ENCODE data around the gene TMEM106B.
"Not testable (repeated sequence)": the region's sequence is repeated elsewhere in the genome, so short reads cannot be mapped to it uniquely, and the experiment has no call there.

The TMEM106B gene

GRCh38 chr7:12220389-12221046, 9.4 kb downstream of the TMEM106B start:
- no peak for DNase-seq (ENCODE audit: extremely low read depth, low read depth)

DNA sequence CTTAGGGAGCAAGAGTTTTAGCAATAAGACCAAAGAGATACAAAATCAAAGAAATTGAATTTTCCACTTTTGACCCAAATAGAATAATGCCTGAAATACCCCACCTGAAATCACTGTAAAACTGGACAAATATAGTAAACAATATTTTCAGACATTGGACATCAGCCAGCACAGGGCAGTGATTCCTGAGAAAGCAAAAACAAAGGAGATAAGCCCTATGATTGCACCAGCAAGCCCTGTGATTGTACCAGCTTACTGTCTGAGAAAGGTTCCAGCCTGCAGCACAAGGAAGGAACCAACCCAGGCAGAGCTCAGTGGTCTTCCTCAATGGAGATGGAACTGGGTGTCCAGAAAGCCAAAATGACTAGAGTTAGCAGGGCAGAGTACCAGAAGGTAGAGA, 10.3 kb downstream of the TMEM106B start:
- DNase-seq (ENCODE audit: extremely low read depth, low read depth) = no peak
- TF ChIP-seq, protein P1, sequence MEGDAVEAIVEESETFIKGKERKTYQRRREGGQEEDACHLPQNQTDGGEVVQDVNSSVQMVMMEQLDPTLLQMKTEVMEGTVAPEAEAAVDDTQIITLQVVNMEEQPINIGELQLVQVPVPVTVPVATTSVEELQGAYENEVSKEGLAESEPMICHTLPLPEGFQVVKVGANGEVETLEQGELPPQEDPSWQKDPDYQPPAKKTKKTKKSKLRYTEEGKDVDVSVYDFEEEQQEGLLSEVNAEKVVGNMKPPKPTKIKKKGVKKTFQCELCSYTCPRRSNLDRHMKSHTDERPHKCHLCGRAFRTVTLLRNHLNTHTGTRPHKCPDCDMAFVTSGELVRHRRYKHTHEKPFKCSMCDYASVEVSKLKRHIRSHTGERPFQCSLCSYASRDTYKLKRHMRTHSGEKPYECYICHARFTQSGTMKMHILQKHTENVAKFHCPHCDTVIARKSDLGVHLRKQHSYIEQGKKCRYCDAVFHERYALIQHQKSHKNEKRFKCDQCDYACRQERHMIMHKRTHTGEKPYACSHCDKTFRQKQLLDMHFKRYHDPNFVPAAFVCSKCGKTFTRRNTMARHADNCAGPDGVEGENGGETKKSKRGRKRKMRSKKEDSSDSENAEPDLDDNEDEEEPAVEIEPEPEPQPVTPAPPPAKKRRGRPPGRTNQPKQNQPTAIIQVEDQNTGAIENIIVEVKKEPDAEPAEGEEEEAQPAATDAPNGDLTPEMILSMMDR (IDR thresholded peaks at IDR 0.05; ENCODE audit: low read depth, low read length) = no peak

More at GRCh38 chr7:12220389-12221046, 9.4 kb downstream of the TMEM106B start:
- TF ChIP-seq, protein P1 (IDR thresholded peaks at IDR 0.05; ENCODE audit: low read depth, low read length) = no peak

DNA sequence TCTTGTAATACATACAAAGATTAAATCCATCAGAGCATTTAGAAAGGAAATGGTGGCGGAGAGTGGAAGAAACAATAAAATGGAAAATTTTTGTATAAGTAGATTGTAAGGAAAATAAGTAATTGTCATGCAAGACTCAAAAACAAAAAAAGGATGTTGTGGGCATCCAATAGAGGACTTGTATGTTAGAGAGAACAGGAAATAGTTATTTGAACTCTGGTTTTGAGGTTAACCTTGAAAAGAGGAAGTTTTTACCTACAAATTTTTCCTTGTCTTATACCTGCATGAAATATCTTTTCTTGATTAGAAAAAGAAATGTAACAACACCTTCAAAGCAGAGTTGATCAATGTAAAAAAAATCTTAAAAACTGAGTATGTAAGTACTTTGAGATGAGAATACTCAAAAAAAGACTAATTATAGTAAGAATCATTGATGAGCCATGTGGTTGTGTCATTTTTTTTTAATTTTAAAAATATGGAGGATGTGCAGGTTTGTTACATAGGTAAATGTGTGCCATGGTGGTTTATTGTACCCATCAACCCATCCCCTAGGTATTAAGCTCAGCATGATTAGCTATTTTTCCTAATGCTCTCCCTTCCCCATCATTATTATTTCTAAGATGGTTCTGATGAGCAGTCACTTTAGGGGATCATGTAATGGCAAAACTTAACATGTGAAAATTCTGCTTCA, 11.9 kb downstream of the TMEM106B start:
- no peak for DNase-seq (ENCODE audit: extremely low read depth, low read depth)
- TF ChIP-seq, protein P1 (IDR thresholded peaks at IDR 0.05; ENCODE audit: low read depth, low read length) = no peak

- DNase-seq (ENCODE audit: extremely low read depth, low read depth) = not testable (repeated sequence)
Observed at GRCh38 chr7:12225017-12225416, 13.9 kb downstream of the TMEM106B start.

DNA sequence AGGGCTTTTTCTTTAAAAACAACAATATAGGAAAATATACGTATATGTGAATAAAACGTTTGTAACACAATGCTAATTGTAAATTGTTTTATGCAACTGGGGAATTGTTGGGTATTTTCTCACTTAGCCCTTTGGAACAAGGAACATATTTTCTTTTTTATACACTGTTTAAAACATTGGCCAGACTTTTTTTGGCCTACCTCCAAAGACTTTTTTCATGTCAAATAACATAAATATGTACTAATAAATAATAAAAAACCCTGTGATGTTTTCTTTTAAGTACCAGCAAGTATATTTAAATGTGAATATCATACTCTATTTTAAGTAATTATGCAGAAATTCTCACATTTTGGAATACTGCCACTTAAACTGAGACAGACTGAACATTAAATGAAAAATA, 15.7 kb downstream of the TMEM106B start:
- DNase-seq (ENCODE audit: extremely low read depth, low read depth) = no peak
- TF ChIP-seq, protein P1 (IDR thresholded peaks at IDR 0.05; ENCODE audit: low read depth, low read length) = no peak

GRCh38 chr7:12228024-12228423, 16.9 kb downstream of the TMEM106B start:
- TF ChIP-seq, protein P1 (IDR thresholded peaks at IDR 0.05; ENCODE audit: low read depth, low read length) = no peak
- DNase-seq (ENCODE audit: extremely low read depth, low read depth) = no peak

GRCh38 chr7:12229046-12229445, 18.0 kb downstream of the TMEM106B start:
- peak; percentile 4 for DNase-seq (ENCODE audit: extremely low read depth, low read depth)
- TF ChIP-seq, protein P1 (IDR thresholded peaks at IDR 0.05; ENCODE audit: low read depth, low read length) = no peak

Data from AG09319 (cell line).